Smooth muscle cell (in vitro differentiated cells): ENCODE measurements around the gene CARMIL1. TPM values are rescaled to one million over a fixed set of nuclear protein-coding genes. Genes with fewer than 3 reads are reported as not detected.

Experiments used
- DNase-seq: peaks from one replicate; lab custom pipeline; 2025; ENCODE audit not compliant: unreplicated experiment; lab: John Stamatoyannopoulos, UW
- H2AFZ ChIP-seq: fragments of 200-600 bp; sonication (generic); 2 replicates; pipeline ENCODE4 v1.6.0; 2016; ENCODE audit warnings: antibody characterized with exemption, low read depth, mild to moderate bottlenecking
- H3F3A ChIP-seq: fragments of 200-600 bp; sonication (generic); 2 replicates; pipeline ENCODE4 v1.6.0; 2017; ENCODE audit warnings: antibody characterized with exemption, low read depth
- H3K27ac ChIP-seq: fragments of 200-600 bp; sonication (generic); 2 replicates; pipeline ENCODE4 v1.5.1; 2016; ENCODE audit warnings: low read depth, mild to moderate bottlenecking
- H3K27me3 ChIP-seq: fragments of 200-600 bp; sonication (generic); 2 replicates; pipeline ENCODE4 v1.6.1; 2016; ENCODE audit warnings: low read depth, mild to moderate bottlenecking
- H3K36me3 ChIP-seq: fragments of 200-600 bp; sonication (generic); 2 replicates; pipeline ENCODE4 v1.5.1; 2016; ENCODE audit warnings: low read depth
- H3K4me1 ChIP-seq: fragments of 200-600 bp; sonication (generic); 2 replicates; pipeline ENCODE4 v1.5.1; 2016; ENCODE audit warnings: low read depth
- H3K4me2 ChIP-seq: fragments of 200-600 bp; sonication (generic); 2 replicates; pipeline ENCODE4 v1.6.0; 2016; ENCODE audit warnings: mild to moderate bottlenecking
- H3K4me3 ChIP-seq: fragments of 200-600 bp; sonication (generic); 2 replicates; pipeline ENCODE4 v1.5.1; 2016; ENCODE audit warnings: mild to moderate bottlenecking
- H3K79me2 ChIP-seq: fragments of 200-600 bp; sonication (generic); 2 replicates; pipeline ENCODE4 v1.6.0; 2016; ENCODE audit warnings: low read depth, mild to moderate bottlenecking
- H3K9ac ChIP-seq: fragments of 200-600 bp; sonication (generic); 2 replicates; pipeline ENCODE4 v1.6.0; 2016; ENCODE audit warnings: low read depth
- H3K9me3 ChIP-seq: fragments of 200-600 bp; sonication (generic); replicated peaks from 2 replicates; pipeline ENCODE4 v1.5.1; 2016; ENCODE audit warnings: low read depth
- H4K20me1 ChIP-seq: fragments of 200-600 bp; sonication (generic); 2 replicates; pipeline ENCODE4 v1.6.0; 2016; ENCODE audit warnings: low read depth
- CTCF ChIP-seq: fragments of 200-600 bp; sonication (generic); IDR thresholded peaks from 2 replicates; pipeline ENCODE4 v1.5.1; 2017; ENCODE audit warnings: borderline replicate concordance, mild to moderate bottlenecking, antibody characterized with exemption; ENCODE audit not compliant: insufficient read depth, poor library complexity, severe bottlenecking
- WGBS: methylation state at CpG from one replicate; pipeline ENCODE4 v1.1.7; 2016; ENCODE audit warnings: low lambda C conversion rate; 5-methylcytosine and 5-hydroxymethylcytosine counted together
- polyA plus RNA-seq: library from polyadenylated mRNA; unstranded; fragments of >200 nt; fragmentation: Nextera tagmentation; extraction: Ambion mirVana; gene quantifications from 2 replicates; pipeline ENCODE4 v1.2.1, GENCODE V29; 2016
- total RNA-seq: library from RNA; depleted of rRNA; stranded (reverse); fragments of >200 nt; gene quantifications from 2 replicates; pipeline ENCODE4 v1.2.3, GENCODE V29; 2014

Gene CARMIL1
- total and polyA plus RNA-seq, 2 experiments from 2014 or later: 7.6 to 24.1 TPM

DNA sequence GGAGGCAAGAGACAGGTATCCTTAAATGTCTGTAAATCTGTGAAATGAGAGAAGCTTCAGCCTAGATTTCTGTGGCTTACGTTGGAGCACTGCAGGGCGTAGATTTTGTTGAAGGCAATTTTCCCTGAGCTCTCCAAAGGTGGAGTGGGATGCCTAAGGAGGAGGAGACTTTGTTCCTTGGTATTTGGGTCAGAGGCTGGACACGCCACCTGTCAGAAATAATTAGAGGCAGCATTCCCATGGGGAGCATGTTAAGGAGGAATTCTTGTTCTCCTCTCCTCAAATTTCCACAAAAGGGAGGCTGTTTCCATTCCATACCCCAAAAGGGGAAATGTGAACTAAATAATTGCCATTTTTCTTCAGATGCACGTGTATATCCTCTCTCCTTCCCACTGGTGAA is 361.7 kb downstream of the CARMIL1 start:
- Histone ChIP-seq H3K79me2 (no peaks in the 10 kb centered on the region), H4K20me1 (no peaks in the 10 kb centered on the region), H3K4me1 (peaks cover 6% of the 10 kb centered on the region), H3K27me3 (peaks cover 56% of the 10 kb centered on the region), H3K9ac (no peak overlapping the region), H3K4me3 (no peak overlapping the region), H3K36me3 (no peaks in the 10 kb centered on the region), H2AFZ (no peak overlapping the region), H3F3A (no peaks in the 10 kb centered on the region), H3K9me3 (no peaks in the 10 kb centered on the region), H3K4me2 (no peak overlapping the region), H3K27ac (no peak overlapping the region)
- no peak for TF ChIP-seq CTCF
- 83% methylated on average over 4 of the region's 4 CpGs for WGBS
- DNase-seq: no peak

DNA sequence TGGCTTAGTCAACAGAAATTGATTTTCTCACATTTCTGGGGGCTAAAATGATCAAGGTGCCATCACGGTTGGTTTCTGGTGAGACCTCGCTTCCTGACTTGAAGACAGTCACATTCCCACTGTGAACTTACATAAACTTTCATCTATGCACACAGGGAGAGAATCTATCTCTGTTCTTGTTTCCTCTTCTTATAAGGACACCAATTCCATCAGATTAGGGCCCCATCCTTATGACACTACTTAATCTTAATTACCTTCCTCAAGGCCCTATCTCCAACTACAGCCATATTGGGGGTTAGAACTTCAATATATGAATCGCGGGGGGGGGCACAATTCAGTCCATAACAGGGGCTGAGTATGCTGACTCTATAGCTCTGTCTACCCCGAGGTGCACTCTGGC is 362.2 kb downstream of the CARMIL1 start:
- Histone ChIP-seq H3K9ac (no peak overlapping the region), H3K9me3 (no peaks in the 10 kb centered on the region)

DNA sequence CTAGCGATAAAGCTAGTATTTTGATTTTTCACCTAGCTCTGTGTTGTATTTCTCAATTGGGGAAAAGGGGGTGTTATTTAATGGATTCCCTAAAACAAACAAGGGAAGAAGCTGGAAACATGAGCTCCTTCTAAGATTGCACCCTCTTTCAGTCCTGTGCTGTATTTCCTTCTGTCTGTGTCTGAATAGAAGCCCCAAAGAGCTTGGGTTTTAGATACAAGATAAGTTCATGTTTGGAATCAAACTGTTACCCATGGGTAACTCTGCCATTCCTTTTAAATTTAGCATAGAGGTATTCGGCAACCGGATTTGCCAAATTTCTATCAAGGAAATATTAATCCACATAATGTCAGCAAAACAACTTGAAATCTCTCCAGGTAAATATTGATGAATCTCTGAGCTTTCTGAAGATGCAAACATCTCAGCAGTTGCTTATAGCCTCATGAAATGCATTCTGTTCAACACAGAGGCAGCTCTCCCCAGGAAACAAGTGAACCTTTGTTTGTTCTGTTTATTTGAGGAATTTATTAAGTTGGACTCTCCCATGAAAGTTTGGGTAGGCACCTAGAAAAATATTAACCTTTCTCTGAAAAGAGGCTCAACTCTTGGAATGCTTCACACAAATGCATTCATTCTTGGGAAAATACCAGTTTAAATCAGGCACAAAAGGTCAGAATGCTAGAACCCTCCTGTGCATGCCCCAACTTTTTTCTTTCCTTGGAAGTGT is 362.9 kb downstream of the CARMIL1 start:
- no peak for TF ChIP-seq CTCF
- no peak for DNase-seq

More for the DNA sequence above, 362.2 kb downstream of the CARMIL1 start:
- Histone ChIP-seq H4K20me1 (no peaks in the 10 kb centered on the region), H3K4me2 (no peak overlapping the region), H3K27me3 (peaks cover 60% of the 10 kb centered on the region), H3K4me1 (peaks cover 2% of the 10 kb centered on the region), H3K27ac (no peak overlapping the region), H2AFZ (no peak overlapping the region), H3K4me3 (no peak overlapping the region), H3K79me2 (no peaks in the 10 kb centered on the region), H3K36me3 (no peaks in the 10 kb centered on the region), H3F3A (no peaks in the 10 kb centered on the region)
- WGBS: 82% methylated on average over 5 of the region's 5 CpGs
- TF ChIP-seq CTCF: no peak
- no peak for DNase-seq

More for the DNA sequence above, 362.9 kb downstream of the CARMIL1 start:
- H2AFZ ChIP-seq: no peak overlapping the region
- no peaks in the 10 kb centered on the region for H3K36me3 ChIP-seq
- H3K4me3 ChIP-seq: no peak overlapping the region
- 91% methylated on average over 3 of the region's 3 CpGs for WGBS
- H3K4me2 ChIP-seq: no peak overlapping the region
- H3K9me3 ChIP-seq: no peaks in the 10 kb centered on the region
- H4K20me1 ChIP-seq: no peaks in the 10 kb centered on the region
- H3F3A ChIP-seq: no peaks in the 10 kb centered on the region
- H3K27ac ChIP-seq: no peak overlapping the region
- peaks cover 62% of the 10 kb centered on the region for H3K27me3 ChIP-seq
- no peaks in the 10 kb centered on the region for H3K4me1 ChIP-seq
- no peak overlapping the region for H3K9ac ChIP-seq
- no peaks in the 10 kb centered on the region for H3K79me2 ChIP-seq
